Tibial artery (tissue), 4 donors: Measurements from ENCODE around the gene ARHGAP9.
"Not testable (repeated sequence)": the region's sequence is repeated elsewhere in the genome, so short reads cannot be mapped to it uniquely, and the experiment has no call there.

Experiments used
- DNase-seq, 2 donors: peaks; one replicate each; pipeline ENCODE4 v3.0.0-alpha.2; 2019
- H3K27ac ChIP-seq, 2 donors: fragments of 200-600 bp; sonication (generic) in 1 of 2; 1 replicate in 1 of 2; 2 replicates in 1 of 2; pipeline ENCODE4 v1.5.1; 2018 to 2019; ENCODE audit warnings: mild to moderate bottlenecking in 1 of 2
- H3K27me3 ChIP-seq, 2 donors: fragments of 200-600 bp; sonication (generic) in 1 of 2; one replicate each; pipeline versions ENCODE4 v1.5.1 to v1.6.0; 2016 to 2019
- H3K36me3 ChIP-seq, 3 donors: fragments of 200-600 bp; sonication (generic) in 2 of 3; one replicate each; pipeline ENCODE4 v1.5.1; 2016 to 2019; ENCODE audit warnings: mild to moderate bottlenecking in 2 of 3
- H3K4me1 ChIP-seq, 4 donors: fragments of 200-600 bp; sonication (generic) in 2 of 4; 1 replicate in 3 of 4; 2 replicates in 1 of 4; pipeline ENCODE4 v1.5.1; 2016 to 2019
- H3K4me3 ChIP-seq, 2 donors: fragments of 200-600 bp; sonication (generic) in 1 of 2; 1 replicate in 1 of 2; 2 replicates in 1 of 2; pipeline ENCODE4 v1.5.1; 2018 to 2019; ENCODE audit warnings: mild to moderate bottlenecking in 2 of 2
- H3K9me3 ChIP-seq, 3 donors: fragments of 200-600 bp; sonication (generic) in 1 of 3; one replicate each; pipeline ENCODE4 v1.5.1; 2016 to 2019
- intact Hi-C: fragments of 100-400 bp; cut with DNase I; formaldehyde crosslinking; loops from one replicate; pipeline ENCODE4 v1.15.0; 2023; ENCODE audit warnings: low total_unique reads
- TF ChIP-seq, protein P1 (sequence below), 2 experiments: fragments of 200-600 bp in 1 of 2; fragments of 450-650 bp in 1 of 2; IDR thresholded peaks; one replicate each; pipeline ENCODE4 v1.5.1; 2017 to 2019; ENCODE audit warnings: antibody characterized with exemption in 2 of 2, mild to moderate bottlenecking in 1 of 2, moderate library complexity in 1 of 2

Gene ARHGAP9

DNA sequence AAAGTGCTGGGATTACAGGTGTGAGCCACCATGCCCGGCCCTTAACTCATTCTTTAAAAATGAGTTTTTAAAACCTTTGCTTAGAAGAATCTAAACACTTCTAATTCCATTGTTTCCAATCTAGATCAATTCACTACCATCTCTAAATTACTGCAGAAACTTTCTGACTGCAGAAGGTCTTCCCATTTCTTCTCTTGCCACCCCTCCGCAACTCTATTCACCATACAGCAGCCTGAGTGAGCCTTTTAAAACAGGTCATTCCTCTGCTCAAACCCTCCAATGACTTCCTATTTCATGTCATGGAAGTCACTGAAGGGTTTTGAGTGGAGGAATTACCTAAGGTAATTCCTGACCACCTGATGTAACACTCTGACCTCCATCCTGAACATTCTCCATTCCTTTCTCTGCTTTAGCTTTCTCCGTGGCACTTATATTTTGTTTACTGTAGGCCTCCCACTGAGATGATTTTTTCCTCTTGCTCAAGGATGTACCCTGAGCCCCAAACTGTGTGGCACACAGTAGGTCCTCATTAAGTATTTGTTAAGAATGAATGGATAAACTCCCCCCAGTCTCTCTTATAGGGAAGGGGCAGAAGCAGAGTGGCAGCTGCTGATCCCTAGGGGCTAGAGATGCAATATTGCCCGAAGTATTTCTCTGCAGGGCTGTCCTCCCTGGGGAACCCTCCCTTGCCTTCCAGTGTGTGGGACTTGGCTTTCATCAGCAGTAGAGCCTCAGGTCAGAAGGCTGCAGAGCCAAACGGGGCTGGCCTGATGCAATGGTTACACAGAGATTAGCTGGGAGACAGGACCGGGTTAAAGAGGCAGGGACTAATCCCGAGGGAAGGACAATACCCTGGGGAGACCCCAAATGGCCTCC lies 39.5 kb upstream of the ARHGAP9 start:
- H3K4me1 ChIP-seq: peaks cover 4 to 54% (median 48%) of the 10 kb centered on the region in 4 donors
- TF ChIP-seq, protein P1, sequence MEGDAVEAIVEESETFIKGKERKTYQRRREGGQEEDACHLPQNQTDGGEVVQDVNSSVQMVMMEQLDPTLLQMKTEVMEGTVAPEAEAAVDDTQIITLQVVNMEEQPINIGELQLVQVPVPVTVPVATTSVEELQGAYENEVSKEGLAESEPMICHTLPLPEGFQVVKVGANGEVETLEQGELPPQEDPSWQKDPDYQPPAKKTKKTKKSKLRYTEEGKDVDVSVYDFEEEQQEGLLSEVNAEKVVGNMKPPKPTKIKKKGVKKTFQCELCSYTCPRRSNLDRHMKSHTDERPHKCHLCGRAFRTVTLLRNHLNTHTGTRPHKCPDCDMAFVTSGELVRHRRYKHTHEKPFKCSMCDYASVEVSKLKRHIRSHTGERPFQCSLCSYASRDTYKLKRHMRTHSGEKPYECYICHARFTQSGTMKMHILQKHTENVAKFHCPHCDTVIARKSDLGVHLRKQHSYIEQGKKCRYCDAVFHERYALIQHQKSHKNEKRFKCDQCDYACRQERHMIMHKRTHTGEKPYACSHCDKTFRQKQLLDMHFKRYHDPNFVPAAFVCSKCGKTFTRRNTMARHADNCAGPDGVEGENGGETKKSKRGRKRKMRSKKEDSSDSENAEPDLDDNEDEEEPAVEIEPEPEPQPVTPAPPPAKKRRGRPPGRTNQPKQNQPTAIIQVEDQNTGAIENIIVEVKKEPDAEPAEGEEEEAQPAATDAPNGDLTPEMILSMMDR (IDR thresholded peaks at IDR 0.05): no peak
- DNase-seq: peak; percentile 55 to 83
- H3K4me3 ChIP-seq: peak overlapping the region; percentile 65 to 91
- H3K9me3 ChIP-seq: no peaks in the 10 kb centered on the region
- no peaks in the 10 kb centered on the region for H3K27me3 ChIP-seq
- intact Hi-C loops: no loop called here
- peak overlapping the region; percentile 92 to 100 for H3K27ac ChIP-seq
- H3K36me3 ChIP-seq: peaks cover 33 to 43% (median 37%) of the 10 kb centered on the region in 3 donors

DNA sequence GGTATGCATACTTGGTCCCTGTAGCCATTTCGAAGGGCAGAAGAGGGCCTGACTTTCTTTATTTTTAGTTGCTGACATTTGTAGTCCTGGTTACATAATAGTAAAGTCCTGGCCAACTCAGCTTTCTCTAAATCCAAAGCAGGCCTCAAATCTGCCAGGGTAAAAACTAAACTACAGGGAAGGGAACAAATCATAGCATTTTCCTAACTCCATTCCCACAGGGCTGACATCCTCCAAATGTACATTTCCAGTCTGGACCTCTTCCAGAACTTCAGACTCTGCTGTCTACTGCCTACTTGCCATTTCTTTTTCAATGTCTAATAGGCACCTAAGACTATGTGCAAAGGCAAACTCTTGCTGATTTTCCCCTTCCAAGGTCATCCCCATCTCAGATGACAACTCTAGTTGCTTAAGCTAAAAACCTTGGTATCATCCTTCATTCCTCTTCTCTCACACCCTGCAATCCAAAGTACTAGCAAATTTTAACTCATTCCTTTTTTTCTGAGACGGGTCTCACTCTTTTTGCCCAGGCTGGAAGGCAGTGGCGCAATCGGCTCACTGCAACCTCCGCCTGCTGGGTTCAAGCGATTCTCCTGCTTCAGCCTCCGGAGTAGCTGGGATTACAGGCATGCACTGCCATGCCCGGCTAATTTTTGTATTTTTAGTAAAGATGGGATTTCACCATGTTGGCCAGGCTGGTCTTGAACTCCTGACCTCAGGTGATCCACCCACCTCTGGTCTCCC lies 38.7 kb upstream of the ARHGAP9 start:
- Histone ChIP-seq H3K36me3 (peaks cover 34 to 46% (median 43%) of the 10 kb centered on the region in 3 donors), H3K9me3 (no peaks in the 10 kb centered on the region)

GRCh38 chr12:57517718-57518117 lies 38.1 kb upstream of the ARHGAP9 start:
- H3K27me3 ChIP-seq, H3K9me3 ChIP-seq, DNase-seq, intact Hi-C loops: not testable (repeated sequence)
- Histone ChIP-seq H3K27ac (peak overlapping the region; percentile 92 to 100), H3K4me3 (peak overlapping the region; percentile 65 to 91), H3K36me3 (peaks cover 37 to 53% (median 49%) of the 10 kb centered on the region in 3 donors), H3K4me1 (peaks cover 4 to 45% (median 40%) of the 10 kb centered on the region in 4 donors)

More for the DNA sequence above, 38.7 kb upstream of the ARHGAP9 start:
- H3K4me3 ChIP-seq: peak overlapping the region; percentile 65 to 91
- DNase-seq: no peak
- peaks cover 4 to 46% (median 40%) of the 10 kb centered on the region in 4 donors for H3K4me1 ChIP-seq
- intact Hi-C loops: no loop called here
- no peaks in the 10 kb centered on the region for H3K27me3 ChIP-seq
- TF ChIP-seq, protein P1 (IDR thresholded peaks at IDR 0.05): no peak
- H3K27ac ChIP-seq: peak overlapping the region; percentile 92 to 100

- peak overlapping the region; percentile 92 to 100 for H3K27ac ChIP-seq
- peak overlapping the region in 1 of 2 donors; percentile 91 for H3K4me3 ChIP-seq
- TF ChIP-seq, protein P1 (IDR thresholded peaks at IDR 0.05): no peak
- no peaks in the 10 kb centered on the region for H3K9me3 ChIP-seq
- peaks cover 42 to 58% (median 54%) of the 10 kb centered on the region in 3 donors for H3K36me3 ChIP-seq
- no peak for DNase-seq
- peaks cover 4 to 44% (median 38%) of the 10 kb centered on the region in 4 donors for H3K4me1 ChIP-seq
- intact Hi-C loops: no loop called here
- no peaks in the 10 kb centered on the region for H3K27me3 ChIP-seq
Observed at GRCh38 chr12:57517187-57517586, 37.5 kb upstream of the ARHGAP9 start.

DNA sequence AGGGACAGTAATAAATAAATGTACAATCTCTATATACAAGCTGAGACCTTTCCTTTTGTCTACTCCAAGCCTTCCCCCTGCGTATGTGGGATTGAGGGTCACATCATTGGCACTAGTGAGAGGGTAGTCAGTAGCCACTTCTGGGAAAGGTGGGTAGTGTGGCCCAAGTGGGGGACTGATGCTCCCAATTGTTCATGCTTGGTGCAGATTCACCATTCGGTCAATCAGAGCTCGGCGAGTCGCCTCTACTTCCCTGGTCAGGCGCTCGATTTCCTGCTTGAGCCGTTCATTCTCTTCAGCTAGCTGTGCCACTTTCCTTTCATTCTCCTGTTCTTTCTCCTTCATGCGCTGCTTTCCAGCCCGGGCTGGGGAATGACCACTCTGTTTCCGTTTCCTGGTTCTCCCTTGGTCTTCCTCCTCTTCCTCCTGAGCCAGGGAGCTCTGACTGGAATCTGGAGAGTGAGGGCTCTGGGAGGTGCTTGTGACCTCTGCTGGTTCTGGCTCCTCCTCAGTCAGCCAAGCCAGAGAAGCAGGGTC lies 37.0 kb upstream of the ARHGAP9 start:
- H3K27ac ChIP-seq: peak overlapping the region; percentile 92 to 100
- H3K4me1 ChIP-seq: peaks cover 4 to 39% (median 35%) of the 10 kb centered on the region in 4 donors
- peaks cover 47 to 63% (median 59%) of the 10 kb centered on the region in 3 donors for H3K36me3 ChIP-seq
- H3K9me3 ChIP-seq: no peaks in the 10 kb centered on the region
- DNase-seq: no peak
- no peak overlapping the region for H3K4me3 ChIP-seq
- no peaks in the 10 kb centered on the region for H3K27me3 ChIP-seq
- TF ChIP-seq, protein P1 (IDR thresholded peaks at IDR 0.05): no peak
- intact Hi-C loops: no loop called here
